HCT116 (cell line): ENCODE data around the gene MMEL1. TPM values are rescaled to one million over a fixed set of nuclear protein-coding genes. Genes with fewer than 3 reads are reported as not detected.

Experiments
- ATAC-seq: fragments of 200-7000 bp; cut with Tn5 transposase; 2 replicates; pipeline ENCODE4 v1.9.1; 2020; ENCODE audit warnings: mild to moderate bottlenecking, moderate library complexity
- BruUV-seq: library from RNA; stranded (reverse); fragments of 400-500 nt; replicated peaks from 2 replicates; lab custom pipeline; 2021; lab: Mats Ljungman, UMichigan
- CTCF ChIA-PET: fragments of 300-600 bp; sonication (Branson Sonifier 250); formaldehyde crosslinking; loops from one replicate; lab custom pipeline; 2021; ENCODE audit warnings: antibody characterized with exemption; lab: Charles Lee
- POLR2A ChIA-PET: fragments of 300-600, 350-600 bp; sonication (Branson Sonifier 250); formaldehyde crosslinking; loops from one replicate; lab custom pipeline; 2021; ENCODE audit warnings: antibody characterized with exemption; lab: Charles Lee
- RAD21 ChIA-PET, 2 experiments: fragments of 300-600 bp; sonication (Branson Sonifier 250); formaldehyde crosslinking; loops; one replicate each; lab custom pipeline; 2023; ENCODE audit warnings: low total read pairs in 2 of 2; ENCODE audit not compliant: uncharacterized antibody in 2 of 2, unreplicated experiment in 2 of 2, low non-redundant PET in 1 of 2; lab: Charles Lee
- DNase-seq: peaks from one replicate; pipeline ENCODE4 v3.0.0-alpha.2; 2010; ENCODE audit warnings: low read depth, low spot score
- H2AFZ ChIP-seq: fragments of 200-600 bp; shearing (Covaris generic), sonication (generic); 2 replicates; pipeline ENCODE4 v1.6.1; 2017; ENCODE audit warnings: low read depth, mixed run types, mixed read lengths, antibody characterized with exemption, low read length; ENCODE audit not compliant: poor library complexity, severe bottlenecking
- H3K27ac ChIP-seq: 2 replicates; pipeline ENCODE4 v1.5.1; 2012; ENCODE audit warnings: low read depth, low read length
- H3K27me3 ChIP-seq: fragments of 200-600 bp; sonication (generic); 2 replicates; pipeline ENCODE4 v1.6.1; 2016; ENCODE audit warnings: mixed run types, low read length, mixed read lengths; ENCODE audit not compliant: insufficient read depth
- H3K36me3 ChIP-seq, 2 experiments: fragments of 200-500 bp in 1 of 2; fragments of 200-600 bp in 1 of 2; sonication (Bioruptor generic) in 1 of 2; sonication (generic) in 1 of 2; 2 replicates each; pipeline versions ENCODE4 v1.5.1 to v1.6.1; 2014 to 2016; ENCODE audit warnings: low read length in 2 of 2, inconsistent platforms in 1 of 2, mixed read lengths in 1 of 2, mixed run types in 1 of 2; ENCODE audit not compliant: insufficient read depth in 2 of 2, control insufficient read depth in 1 of 2
- H3K4me1 ChIP-seq, 2 experiments: fragments of 200-600 bp in 1 of 2; sonication (generic) in 1 of 2; 2 replicates each; pipeline versions ENCODE4 v1.5.1 to v1.6.1; 2012 to 2017; ENCODE audit warnings: low read length in 2 of 2, inconsistent platforms in 1 of 2, mild to moderate bottlenecking in 1 of 2, mixed read lengths in 1 of 2, mixed run types in 1 of 2, moderate library complexity in 1 of 2; ENCODE audit not compliant: insufficient read depth in 2 of 2, control insufficient read depth in 1 of 2
- H3K4me2 ChIP-seq: fragments of 200-600 bp; sonication (generic); 2 replicates; pipeline ENCODE4 v1.6.1; 2017; ENCODE audit warnings: mixed run types, low read length, mixed read lengths
- H3K4me3 ChIP-seq, 2 experiments: fragments of 200-600 bp in 1 of 2; sonication (generic) in 1 of 2; replicated peaks in 1 of 2; 2 replicates each; pipeline ENCODE4 v1.5.1; 2011 to 2016; ENCODE audit warnings: low read length in 2 of 2, control low read depth in 1 of 2, low read depth in 1 of 2, mild to moderate bottlenecking in 1 of 2, mixed read lengths in 1 of 2, mixed run types in 1 of 2
- H3K79me2 ChIP-seq: fragments of 200-600 bp; sonication (generic); 2 replicates; pipeline ENCODE4 v1.6.1; 2017; ENCODE audit warnings: mild to moderate bottlenecking, mixed run types, low read length, moderate library complexity, mixed read lengths; ENCODE audit not compliant: insufficient read depth
- H3K9ac ChIP-seq: fragments of 200-600 bp; sonication (generic); 2 replicates; pipeline ENCODE4 v1.6.1; 2016; ENCODE audit warnings: low read length, mixed read lengths
- H3K9me2 ChIP-seq: fragments of 200-600 bp; sonication (generic), shearing (Covaris generic); 2 replicates; pipeline ENCODE4 v1.6.1; 2017; ENCODE audit warnings: mixed run types, mild to moderate bottlenecking, moderate library complexity; ENCODE audit not compliant: insufficient read depth
- H3K9me3 ChIP-seq, 2 experiments: fragments of 200-500 bp in 1 of 2; fragments of 200-600 bp in 1 of 2; sonication (Bioruptor generic) in 1 of 2; sonication (generic) in 1 of 2; 2 replicates each; pipeline ENCODE4 v1.6.1; 2014 to 2017; ENCODE audit warnings: low read length in 2 of 2, mixed read lengths in 2 of 2, inconsistent platforms in 1 of 2, low read depth in 1 of 2, mild to moderate bottlenecking in 1 of 2, mixed run types in 1 of 2, moderate library complexity in 1 of 2; ENCODE audit not compliant: control insufficient read depth in 1 of 2, insufficient read depth in 1 of 2
- H4K20me1 ChIP-seq: fragments of 200-600 bp; sonication (generic), shearing (Covaris generic); 2 replicates; pipeline ENCODE4 v1.6.1; 2017; ENCODE audit warnings: mixed run types, mild to moderate bottlenecking, moderate library complexity; ENCODE audit not compliant: insufficient read depth
- CBX3 ChIP-seq: IDR thresholded peaks from 2 replicates; pipeline ENCODE4 v1.6.1; 2012; ENCODE audit warnings: low read depth
- CEBPB ChIP-seq: IDR thresholded peaks from 2 replicates; pipeline ENCODE4 v1.6.1; 2012; ENCODE audit warnings: low read depth
- EGR1 ChIP-seq: IDR thresholded peaks from 2 replicates; pipeline ENCODE4 v1.6.1; 2012; ENCODE audit warnings: low read depth
- ELF1 ChIP-seq: IDR thresholded peaks from 2 replicates; pipeline ENCODE4 v1.6.1; 2012; ENCODE audit warnings: low read depth, borderline replicate concordance
- EZH2 ChIP-seq: fragments of 200-600 bp; sonication (generic); IDR thresholded peaks from 2 replicates; pipeline ENCODE4 v1.6.1; 2017; ENCODE audit warnings: antibody characterized with exemption, mixed run types
- EZH2phosphoT487 ChIP-seq: fragments of 200-600 bp; IDR thresholded peaks from 2 replicates; pipeline ENCODE4 v1.6.1; 2018; ENCODE audit warnings: antibody characterized with exemption, borderline replicate concordance
- FOSL1 ChIP-seq: IDR thresholded peaks from 2 replicates; pipeline ENCODE4 v1.6.1; 2012; ENCODE audit warnings: low read depth
- JUND ChIP-seq: IDR thresholded peaks from 2 replicates; pipeline ENCODE4 v1.6.1; 2012
- POLR2AphosphoS5 ChIP-seq: IDR thresholded peaks from 2 replicates; pipeline ENCODE4 v1.6.1; 2011; ENCODE audit warnings: mild to moderate bottlenecking, low read depth, low read length, moderate library complexity
- RAD21 ChIP-seq: IDR thresholded peaks from 2 replicates; pipeline ENCODE4 v1.6.1; 2012; ENCODE audit warnings: low read depth, mild to moderate bottlenecking
- SIN3A ChIP-seq: IDR thresholded peaks from 2 replicates; pipeline ENCODE4 v1.6.1; 2012; ENCODE audit warnings: low read depth
- SP1 ChIP-seq: IDR thresholded peaks from 2 replicates; pipeline ENCODE4 v1.6.1; 2012; ENCODE audit warnings: low read depth
- SRF ChIP-seq: IDR thresholded peaks from 2 replicates; pipeline ENCODE4 v1.6.1; 2012; ENCODE audit warnings: low read depth
- TCF7L2 ChIP-seq: IDR thresholded peaks from 2 replicates; pipeline ENCODE4 v1.7.0; 2011; ENCODE audit warnings: borderline replicate concordance, inconsistent platforms; ENCODE audit not compliant: insufficient read depth, insufficient read length; ENCODE audit errors: extremely low read depth
- ZBTB33 ChIP-seq: IDR thresholded peaks from 2 replicates; pipeline ENCODE4 v1.6.1; 2011; ENCODE audit warnings: mild to moderate bottlenecking, low read length, moderate library complexity; ENCODE audit not compliant: insufficient replicate concordance; ENCODE audit errors: extremely low read depth
- ZFX ChIP-seq: fragments of 450-650 bp; IDR thresholded peaks from 2 replicates; pipeline ENCODE4 v1.6.1; 2017
- ZNF274 ChIP-seq: fragments of 200-500 bp; sonication (Bioruptor generic); IDR thresholded peaks from 2 replicates; pipeline ENCODE4 v1.6.1; 2014; ENCODE audit warnings: mild to moderate bottlenecking, low read depth, low read length, inconsistent platforms
- intact Hi-C: fragments of 100-400 bp; cut with micrococcal nuclease; formaldehyde crosslinking; loops from 2 replicates; pipeline ENCODE4 v1.10.0; 2022
- total RNA-seq: library from RNA; stranded (reverse); gene quantifications from one replicate; pipeline ENCODE4 v1.2.1, GENCODE V29; 2021; ENCODE audit not compliant: unreplicated experiment
- TF ChIP-seq, protein P1 (sequence below): IDR thresholded peaks from 2 replicates; pipeline ENCODE4 v1.6.1; 2012
- TF ChIP-seq, protein P2 (sequence below), 3 experiments: fragments of 200-600 bp in 1 of 3; sonication (generic) in 1 of 3; IDR thresholded peaks in 2 of 3; conservative IDR thresholded peaks in 1 of 3; 2 replicates each; pipeline ENCODE4 v1.5.1; 2012 to 2017; ENCODE audit warnings: low read depth in 2 of 3, low read length in 2 of 3, antibody characterized with exemption in 1 of 3, borderline replicate concordance in 1 of 3, control low read depth in 1 of 3, mild to moderate bottlenecking in 1 of 3, mixed read lengths in 1 of 3, mixed run types in 1 of 3, moderate library complexity in 1 of 3; ENCODE audit not compliant: insufficient read depth in 1 of 3
- TF ChIP-seq, protein P3 (sequence below): IDR thresholded peaks from 2 replicates; pipeline ENCODE4 v1.6.1; 2012

The MMEL1 gene
- total RNA-seq, 1 experiment from 2014 or later = 2.7 TPM

DNA sequence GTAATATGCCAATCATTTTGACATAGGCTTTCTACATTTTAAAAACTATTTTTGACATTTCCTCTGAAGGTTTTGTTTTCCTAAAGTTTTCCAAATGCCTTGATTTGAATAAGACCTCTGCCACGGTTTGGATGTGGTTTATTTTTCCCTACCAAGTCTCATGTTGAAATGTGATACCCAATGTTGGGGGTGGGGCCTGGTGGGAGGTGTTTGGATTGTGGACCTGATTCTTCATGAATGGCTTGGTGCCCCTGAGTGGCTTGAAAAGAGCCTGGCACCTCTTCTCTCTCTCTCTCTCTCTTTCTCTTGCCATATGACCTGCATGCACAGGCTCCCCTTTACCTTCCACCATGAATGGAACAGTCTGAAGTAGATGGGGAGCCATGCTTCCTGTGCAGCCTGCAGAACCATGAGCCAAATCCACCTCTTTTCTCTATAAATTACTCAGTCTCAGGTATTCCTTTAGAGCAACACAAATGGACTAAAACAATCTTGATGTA lies 14.8 kb downstream of the MMEL1 start:
- Histone ChIP-seq H3K27ac (no peak overlapping the region), H3K79me2 (no peaks in the 10 kb centered on the region), H3K4me2 (no peak overlapping the region), H3K9me3 (peaks cover 0 to 8% of the 10 kb centered on the region in 2 experiments; a peak in 2 of 4 replicates), H3K4me3 (no peak overlapping the region), H3K9me2 (no peaks in the 10 kb centered on the region), H3K4me1 (no peaks in the 10 kb centered on the region; a peak in 1 of 4 replicates), H3K27me3 (peaks cover 3% of the 10 kb centered on the region; the same call in 1 of the 2 replicates), H2AFZ (no peak overlapping the region), H3K9ac (no peak overlapping the region), H3K36me3 (no peaks in the 10 kb centered on the region), H4K20me1 (no peaks in the 10 kb centered on the region)
- ChIA-PET CTCF (no interaction called here), POLR2A (no interaction called here), RAD21 (no interaction called here)
- TF ChIP-seq FOSL1 (no peak), ZNF274 (no peak), TCF7L2 (no peak), CEBPB (no peak), SIN3A (no peak), SP1 (no peak), SRF (no peak), ELF1 (no peak), ZFX (no peak), ZBTB33 (no peak), EZH2 (no peak), EGR1 (no peak), POLR2AphosphoS5 (no peak), RAD21 (no peak), CBX3 (no peak), JUND (no peak), EZH2phosphoT487 (no peak)
- TF ChIP-seq, protein P1, sequence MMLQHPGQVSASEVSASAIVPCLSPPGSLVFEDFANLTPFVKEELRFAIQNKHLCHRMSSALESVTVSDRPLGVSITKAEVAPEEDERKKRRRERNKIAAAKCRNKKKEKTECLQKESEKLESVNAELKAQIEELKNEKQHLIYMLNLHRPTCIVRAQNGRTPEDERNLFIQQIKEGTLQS = no peak
- TF ChIP-seq, protein P2, sequence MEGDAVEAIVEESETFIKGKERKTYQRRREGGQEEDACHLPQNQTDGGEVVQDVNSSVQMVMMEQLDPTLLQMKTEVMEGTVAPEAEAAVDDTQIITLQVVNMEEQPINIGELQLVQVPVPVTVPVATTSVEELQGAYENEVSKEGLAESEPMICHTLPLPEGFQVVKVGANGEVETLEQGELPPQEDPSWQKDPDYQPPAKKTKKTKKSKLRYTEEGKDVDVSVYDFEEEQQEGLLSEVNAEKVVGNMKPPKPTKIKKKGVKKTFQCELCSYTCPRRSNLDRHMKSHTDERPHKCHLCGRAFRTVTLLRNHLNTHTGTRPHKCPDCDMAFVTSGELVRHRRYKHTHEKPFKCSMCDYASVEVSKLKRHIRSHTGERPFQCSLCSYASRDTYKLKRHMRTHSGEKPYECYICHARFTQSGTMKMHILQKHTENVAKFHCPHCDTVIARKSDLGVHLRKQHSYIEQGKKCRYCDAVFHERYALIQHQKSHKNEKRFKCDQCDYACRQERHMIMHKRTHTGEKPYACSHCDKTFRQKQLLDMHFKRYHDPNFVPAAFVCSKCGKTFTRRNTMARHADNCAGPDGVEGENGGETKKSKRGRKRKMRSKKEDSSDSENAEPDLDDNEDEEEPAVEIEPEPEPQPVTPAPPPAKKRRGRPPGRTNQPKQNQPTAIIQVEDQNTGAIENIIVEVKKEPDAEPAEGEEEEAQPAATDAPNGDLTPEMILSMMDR (IDR thresholded peaks at IDR 0.05 in 2 of 3, conservative IDR thresholded peaks at IDR 0.05 in 1 of 3; ENCODE audit: borderline replicate concordance in 1 of 3, insufficient read depth in 1 of 3, low read depth in 2 of 3, low read length in 2 of 3) = no peak
- TF ChIP-seq, protein P3, sequence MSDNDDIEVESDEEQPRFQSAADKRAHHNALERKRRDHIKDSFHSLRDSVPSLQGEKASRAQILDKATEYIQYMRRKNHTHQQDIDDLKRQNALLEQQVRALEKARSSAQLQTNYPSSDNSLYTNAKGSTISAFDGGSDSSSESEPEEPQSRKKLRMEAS = no peak
- ATAC-seq (no peak), DNase-seq (no peak)
- intact Hi-C loops = no loop called here
- no TSS peak for BruUV-seq
